ENCODE data around the gene PBLD.

DNA sequence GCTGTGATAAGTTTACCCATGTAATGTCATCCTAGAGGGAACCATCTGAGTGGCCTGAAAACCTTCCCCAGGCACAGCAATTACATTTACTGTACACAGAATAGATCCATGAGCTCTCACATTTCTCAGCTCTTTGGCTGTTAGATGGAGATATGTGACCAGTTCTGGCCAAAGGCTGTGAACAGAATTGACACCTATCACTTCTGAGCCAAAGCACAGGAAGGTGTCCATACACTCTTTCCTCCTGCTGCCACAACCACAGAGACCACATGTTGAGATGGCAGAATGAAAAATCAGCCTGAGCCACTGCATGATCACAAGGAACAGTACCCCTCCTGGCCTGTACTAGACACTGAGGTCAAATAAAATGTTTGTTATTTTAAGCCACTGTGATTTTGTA is 56.5 kb downstream of the PBLD start:
- TF ChIP-seq, protein P1, sequence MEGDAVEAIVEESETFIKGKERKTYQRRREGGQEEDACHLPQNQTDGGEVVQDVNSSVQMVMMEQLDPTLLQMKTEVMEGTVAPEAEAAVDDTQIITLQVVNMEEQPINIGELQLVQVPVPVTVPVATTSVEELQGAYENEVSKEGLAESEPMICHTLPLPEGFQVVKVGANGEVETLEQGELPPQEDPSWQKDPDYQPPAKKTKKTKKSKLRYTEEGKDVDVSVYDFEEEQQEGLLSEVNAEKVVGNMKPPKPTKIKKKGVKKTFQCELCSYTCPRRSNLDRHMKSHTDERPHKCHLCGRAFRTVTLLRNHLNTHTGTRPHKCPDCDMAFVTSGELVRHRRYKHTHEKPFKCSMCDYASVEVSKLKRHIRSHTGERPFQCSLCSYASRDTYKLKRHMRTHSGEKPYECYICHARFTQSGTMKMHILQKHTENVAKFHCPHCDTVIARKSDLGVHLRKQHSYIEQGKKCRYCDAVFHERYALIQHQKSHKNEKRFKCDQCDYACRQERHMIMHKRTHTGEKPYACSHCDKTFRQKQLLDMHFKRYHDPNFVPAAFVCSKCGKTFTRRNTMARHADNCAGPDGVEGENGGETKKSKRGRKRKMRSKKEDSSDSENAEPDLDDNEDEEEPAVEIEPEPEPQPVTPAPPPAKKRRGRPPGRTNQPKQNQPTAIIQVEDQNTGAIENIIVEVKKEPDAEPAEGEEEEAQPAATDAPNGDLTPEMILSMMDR (IDR thresholded peaks at IDR 0.05), result no peak
- TF ChIP-seq POLR2A (IDR thresholded peaks at IDR 0.05), result no peak
